Glomerular endothelial cell (primary cell): ENCODE data around the gene SLC38A1. TPM values are rescaled to one million over a fixed set of nuclear protein-coding genes. Genes with fewer than 3 reads are reported as not detected.

Experiments
- DNase-seq: peaks from one replicate; pipeline ENCODE4 v3.0.0-alpha.2; 2011; ENCODE audit warnings: low read depth, low spot score; ENCODE audit errors: extremely low read depth
- total RNA-seq: library from RNA; depleted of rRNA; stranded (reverse); fragments of >200 nt; gene quantifications from 2 replicates; pipeline ENCODE4 v1.2.3, GENCODE V29; 2015

SLC38A1 gene
- total RNA-seq, 1 donor from 2014 or later, result 104 TPM

DNA sequence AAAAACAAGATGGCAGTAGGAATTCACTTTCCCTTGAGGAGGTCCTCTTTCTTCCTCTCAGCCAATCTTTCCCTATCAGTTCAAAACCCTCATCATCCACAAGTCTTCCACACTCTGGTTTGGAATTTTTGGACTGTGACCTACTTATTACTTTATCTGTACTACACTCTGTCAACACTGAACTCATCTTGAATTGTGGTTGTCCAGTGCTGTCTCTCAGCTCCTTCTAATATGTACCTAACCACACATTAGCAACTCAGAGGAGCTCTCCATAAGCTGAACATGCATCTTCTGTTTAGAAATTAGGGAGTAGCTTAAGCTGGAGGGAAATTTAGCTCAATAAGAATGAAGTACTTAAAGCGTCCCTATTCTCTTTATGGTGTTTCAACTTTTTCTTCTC lies 34.8 kb downstream of the SLC38A1 start:
- DNase-seq, result no peak

- no peak for DNase-seq
Observed at GRCh38 chr12:46233423-46233822, 35.4 kb downstream of the SLC38A1 start.

DNA sequence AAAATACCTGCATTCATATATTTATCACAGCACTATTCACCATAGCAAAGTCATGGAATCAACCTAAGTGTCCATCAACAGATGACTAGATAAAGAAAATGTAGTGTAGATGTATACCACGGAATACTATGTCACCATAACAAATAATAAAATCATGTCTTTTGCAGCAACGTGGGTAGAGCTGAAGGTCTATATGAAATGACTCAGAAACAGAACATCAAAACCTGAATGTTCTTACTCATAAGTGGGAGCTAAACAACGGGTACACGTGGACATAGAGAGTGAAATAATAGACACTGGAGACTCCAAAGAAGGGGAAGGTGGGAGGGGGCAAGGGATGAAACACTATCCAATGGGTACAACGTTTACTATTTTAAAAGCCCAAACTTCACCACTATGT lies 37.9 kb downstream of the SLC38A1 start:
- DNase-seq, result no peak

DNA sequence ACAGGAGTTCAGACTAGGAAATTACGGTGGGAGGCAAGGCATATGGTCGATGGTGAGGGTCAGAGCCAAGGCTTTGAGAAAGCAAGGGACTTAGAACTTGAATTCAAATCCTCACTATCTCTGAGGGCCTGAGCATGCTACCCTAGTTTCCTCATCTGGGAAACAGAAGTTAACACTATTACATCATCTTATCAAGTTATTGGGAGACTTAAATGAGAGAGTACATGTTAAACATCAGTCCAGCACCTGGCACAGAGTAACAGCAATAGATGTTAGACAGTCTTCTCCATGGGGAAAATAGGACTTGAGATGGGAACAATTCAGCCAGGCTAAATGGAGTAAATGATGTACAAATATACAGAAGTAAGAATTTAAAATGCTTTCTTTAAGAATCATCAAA lies 38.5 kb downstream of the SLC38A1 start:
- DNase-seq, result no peak

- no peak for DNase-seq
Observed at GRCh38 chr12:46227616-46228015, 41.2 kb downstream of the SLC38A1 start.

DNA sequence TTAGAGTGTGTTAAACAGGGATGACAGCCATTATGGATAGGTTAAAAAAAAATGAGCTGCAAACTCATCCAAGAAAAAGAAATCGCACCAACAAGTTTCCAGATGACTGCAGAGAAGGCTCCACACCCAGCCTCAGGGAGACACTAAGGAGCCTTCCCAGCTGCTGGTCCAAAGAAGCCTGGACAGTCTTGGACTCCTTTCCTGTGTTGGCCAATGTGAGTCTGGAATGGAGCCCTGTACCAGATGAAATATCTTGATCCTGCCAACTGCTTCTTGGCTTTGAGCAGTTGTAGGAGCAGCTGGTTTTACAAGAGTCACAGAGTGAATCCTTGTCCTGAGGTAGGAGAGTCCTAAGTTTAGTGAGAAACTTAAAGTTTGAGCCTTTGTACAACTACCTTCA lies 44.5 kb downstream of the SLC38A1 start:
- no peak for DNase-seq

DNA sequence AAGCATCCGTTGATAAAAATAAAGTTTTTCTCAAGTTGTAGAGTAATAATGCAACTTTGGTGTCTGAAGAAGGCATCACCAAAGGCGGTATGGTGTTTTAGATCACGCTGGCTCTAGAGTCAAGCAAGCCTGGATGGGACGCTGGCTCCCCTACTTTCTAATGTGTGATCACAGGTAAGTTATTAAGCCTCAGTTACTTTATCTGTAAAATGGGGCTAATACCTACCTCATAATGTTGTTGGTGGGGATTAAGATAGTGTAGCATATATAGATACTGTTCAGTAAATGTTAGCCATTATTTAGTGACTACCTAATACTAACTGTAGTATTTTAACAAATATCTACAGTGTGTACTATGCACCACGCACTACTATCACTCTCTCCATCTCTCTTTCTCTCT lies 45.8 kb downstream of the SLC38A1 start:
- DNase-seq, result no peak

- DNase-seq, result no peak
Observed at GRCh38 chr12:46222636-46223035, 46.2 kb downstream of the SLC38A1 start.

DNA sequence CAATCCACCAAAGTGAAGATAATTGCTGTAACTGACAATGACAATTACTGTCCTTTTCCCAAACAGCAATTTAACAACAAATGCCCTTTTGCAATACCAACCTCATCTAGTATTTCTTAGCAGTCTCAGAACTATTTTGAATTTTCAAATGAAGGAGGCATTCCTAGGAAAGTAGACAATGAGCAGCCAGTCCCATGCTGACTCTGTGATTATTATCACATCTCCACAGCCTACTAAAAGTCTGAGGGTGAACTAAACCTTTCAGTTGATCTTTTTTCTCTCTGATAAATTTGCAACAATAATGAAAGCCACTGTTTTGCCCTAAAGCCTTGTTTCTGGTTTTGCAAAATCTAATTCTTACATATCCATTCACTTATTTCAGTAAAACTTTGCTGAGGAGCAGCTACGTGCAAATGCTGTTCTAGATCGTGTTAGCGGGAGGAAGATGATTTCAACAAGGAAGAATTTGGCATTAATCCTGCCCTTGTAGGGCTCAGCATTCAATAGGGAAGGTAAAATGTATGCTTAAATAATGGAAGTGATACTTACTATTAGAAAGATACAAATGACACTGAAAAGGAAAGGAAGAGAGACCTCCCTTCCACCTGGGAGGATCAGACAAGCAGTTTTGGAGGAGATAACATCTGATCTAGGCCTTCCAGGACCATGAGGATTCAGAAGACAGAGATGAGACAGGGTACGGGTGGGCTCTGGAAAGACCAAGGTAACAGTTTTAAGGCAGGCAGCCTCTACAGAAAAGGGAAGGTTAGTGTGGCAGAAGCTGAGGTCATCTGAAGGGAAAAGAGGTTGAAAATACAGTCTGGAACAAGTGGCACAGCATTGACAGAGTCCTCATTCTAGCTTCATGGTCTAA lies 47.4 kb downstream of the SLC38A1 start:
- no peak for DNase-seq

DNA sequence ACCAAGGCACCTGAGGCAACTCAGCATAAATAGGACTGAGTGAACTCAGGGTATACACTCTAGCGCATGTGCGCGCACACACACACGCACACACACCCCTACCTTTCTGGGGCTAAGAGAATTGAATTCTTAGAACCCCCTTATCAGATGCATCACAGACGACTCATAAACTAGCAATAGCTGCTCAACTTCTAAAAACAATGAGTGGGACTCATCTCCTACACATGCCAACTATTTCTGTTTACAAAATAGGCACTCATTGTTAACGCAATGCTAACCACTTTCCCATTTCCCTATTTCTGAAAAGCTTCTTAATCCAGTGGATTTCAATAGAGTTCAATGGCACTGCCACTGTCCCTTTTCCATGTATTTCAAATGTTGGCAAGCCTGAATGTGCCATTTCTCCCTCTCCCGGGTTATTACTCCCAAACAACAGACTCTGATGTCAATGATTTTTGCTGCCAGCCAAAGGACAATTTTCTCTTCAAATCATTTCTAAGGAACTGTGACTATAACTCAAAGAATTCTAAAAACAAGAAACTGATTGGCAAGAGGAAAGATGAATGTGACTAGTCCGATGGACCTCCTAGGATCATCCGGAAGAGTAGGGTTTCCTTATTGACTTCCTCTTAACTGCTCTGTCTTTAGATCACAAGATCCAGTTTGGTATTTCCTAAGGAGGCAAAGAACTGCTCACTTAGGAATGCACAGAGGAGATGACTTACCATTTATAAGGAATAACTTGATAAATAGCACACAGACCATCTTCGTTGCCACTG lies 48.8 kb downstream of the SLC38A1 start:
- peak; percentile 87 for DNase-seq

- no peak for DNase-seq
Observed at GRCh38 chr12:46219132-46219876, 49.5 kb downstream of the SLC38A1 start.

DNA sequence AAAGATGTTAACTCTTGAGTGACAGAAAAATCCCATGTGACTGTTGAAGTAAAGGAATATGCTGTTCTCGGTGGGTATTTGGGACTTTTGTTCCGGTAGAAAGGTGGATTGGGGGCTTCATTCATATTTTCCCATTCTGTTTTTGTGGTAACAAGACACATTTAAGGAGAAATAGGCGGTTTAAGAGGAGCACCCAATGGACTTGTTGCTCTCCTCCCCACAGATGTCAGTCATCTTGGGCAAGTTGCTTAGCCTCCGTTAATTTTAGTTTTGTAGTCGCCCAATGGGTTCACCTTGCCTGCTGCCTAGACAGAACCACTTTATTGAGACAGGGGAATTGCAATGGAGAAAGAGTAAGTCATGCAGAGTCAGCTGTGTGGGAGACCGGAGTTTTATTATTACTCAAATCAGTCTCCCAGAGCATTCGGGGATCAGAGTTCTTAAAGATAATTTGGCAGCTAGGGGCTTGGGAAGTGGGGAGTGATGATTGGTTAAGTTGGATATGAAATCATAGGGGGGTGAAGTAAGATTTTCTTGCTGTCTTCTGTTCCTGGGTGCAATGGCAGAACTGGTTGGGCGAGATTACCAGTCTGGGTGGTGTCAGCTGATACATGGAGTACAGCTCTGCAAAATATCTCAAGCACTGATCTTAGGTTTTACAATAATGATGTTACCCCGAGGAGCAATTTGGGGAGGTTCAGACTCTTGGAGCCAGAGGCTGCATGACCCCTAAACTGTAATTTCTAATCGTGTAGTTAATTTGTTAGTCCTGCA lies 50.3 kb downstream of the SLC38A1 start:
- no peak for DNase-seq

DNA sequence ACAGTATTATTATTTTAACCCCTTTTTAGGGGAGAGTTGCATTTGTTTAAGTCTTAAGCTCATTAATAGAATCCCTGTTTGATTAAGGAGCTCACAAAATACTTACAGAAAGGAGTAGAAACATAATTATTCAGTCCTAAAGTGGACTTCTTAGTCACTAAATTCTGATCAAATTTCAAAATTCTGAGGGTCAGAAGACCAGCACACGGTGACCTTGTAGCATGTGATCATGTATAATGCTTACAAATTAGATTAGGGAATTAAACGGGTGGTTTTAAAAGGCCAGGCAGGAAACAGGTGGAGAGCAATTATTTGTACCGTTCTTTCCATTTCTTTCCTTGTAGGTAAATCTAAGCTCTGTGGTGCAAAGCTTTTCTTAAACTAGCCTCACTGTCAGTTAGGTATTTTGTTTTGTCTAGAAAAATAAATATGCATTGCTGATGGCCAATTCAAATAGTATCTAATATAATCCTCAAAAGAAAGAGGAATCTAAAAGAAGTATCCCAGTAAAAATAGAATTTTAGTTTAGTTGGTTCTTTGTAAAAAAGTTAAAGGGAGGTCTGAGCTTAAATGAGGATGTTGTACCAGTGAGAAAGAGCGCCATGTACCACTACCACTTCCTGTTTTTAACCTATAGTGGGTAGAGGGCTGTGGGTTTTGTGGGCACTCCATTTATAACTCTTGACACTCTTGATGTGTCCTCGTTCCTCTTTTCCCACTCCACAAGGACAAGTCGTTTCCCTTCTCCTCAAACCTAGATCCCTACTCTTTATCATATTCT lies 51.1 kb downstream of the SLC38A1 start:
- no peak for DNase-seq

DNA sequence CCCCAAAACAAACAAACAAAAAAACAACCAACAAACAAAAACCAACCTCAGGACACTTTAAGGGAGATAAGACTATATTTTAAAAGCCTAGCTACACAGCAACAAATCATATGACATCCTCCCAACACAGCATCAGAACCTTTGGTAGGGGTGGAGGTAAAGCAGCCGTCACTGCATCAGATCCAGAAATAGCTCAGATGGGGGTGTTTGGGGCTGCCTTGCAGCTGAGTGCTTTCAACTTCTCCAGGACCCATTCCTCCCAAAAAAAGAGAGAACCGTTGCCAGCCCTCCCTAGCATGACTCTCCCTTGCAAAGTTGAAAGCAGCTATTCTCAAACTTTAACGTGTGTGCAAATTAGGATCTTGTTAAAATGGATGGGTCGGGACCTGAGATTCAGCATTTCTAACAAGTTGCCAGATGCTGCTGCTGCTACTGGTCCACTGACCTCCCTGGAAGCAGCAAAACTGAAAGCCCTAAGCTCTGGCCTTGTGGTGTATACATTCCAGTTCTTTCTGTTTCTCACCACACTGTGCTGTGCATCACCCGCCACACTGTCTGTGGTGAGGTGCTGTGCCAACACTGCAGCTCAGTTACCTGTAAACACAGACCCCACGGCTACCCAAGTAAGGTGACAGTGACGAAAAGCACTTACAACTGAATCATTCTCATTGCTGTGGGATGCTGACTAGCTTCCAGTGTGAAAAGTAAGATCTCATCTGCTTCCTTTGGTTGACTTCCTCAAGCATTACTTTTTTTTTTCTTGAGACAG lies 54.0 kb downstream of the SLC38A1 start:
- no peak for DNase-seq

GRCh38 chr12:46212108-46212982 lies 56.5 kb downstream of the SLC38A1 start:
- no peak for DNase-seq

- no peak for DNase-seq
Observed at GRCh38 chr12:46210873-46211439, 57.9 kb downstream of the SLC38A1 start.
